Measurements from ENCODE around the gene DYNC1I2. TPM values are rescaled to one million over a fixed set of nuclear protein-coding genes. Genes with fewer than 3 reads are reported as not detected.
A peak's percentile ranks its signal among the peaks of the same experiment; 100 is the strongest.

DYNC1I2 gene
- total and polyA plus RNA-seq, 2 experiments from 2014 or later: 79.4 to 102 TPM

DNA sequence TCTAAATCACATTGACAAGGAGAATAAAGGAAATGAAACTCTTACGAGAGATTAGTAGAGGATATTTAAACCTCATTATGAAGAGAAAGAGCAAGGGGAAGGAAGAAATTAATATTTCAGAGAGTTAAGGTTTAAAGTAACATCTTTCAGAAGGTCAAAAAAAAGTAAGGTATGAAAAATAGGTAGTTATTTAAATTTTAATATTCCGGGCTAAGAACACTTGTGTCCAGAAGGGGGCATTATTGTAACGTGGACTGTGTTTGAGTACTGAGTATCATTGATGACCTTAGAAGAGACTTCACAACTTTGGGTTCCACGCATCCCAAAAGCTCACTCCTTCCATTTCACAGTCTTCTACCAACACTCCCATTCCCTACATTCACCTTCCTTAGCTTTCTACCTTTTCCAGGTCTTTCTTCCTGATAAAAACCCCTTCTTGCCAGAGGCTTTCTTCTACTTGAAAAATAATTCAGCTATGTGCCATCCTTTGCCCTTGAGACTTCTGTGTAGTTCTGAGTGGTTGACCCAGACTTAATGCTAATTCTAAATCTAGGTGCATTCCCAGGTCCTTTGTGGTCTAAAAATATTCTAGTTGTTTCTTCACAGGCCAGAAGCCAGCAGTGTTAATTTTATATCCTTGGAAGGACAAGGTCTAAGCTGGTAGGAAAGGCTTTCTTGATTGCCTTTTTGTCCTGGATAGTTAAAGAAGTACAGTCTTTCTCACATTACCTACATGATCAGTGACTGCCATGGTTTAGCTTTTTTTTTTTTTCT, 16.5 kb downstream of the DYNC1I2 start:
- Histone ChIP-seq H3K4me3 (no peak overlapping the region), H3F3A (replicated peaks; ENCODE audit: low read depth) (no peaks in the 10 kb centered on the region), H3K27ac (ENCODE audit: low read depth) (no peak overlapping the region), H3K9me2 (ENCODE audit: insufficient read depth) (no peaks in the 10 kb centered on the region), H3K36me3 (ENCODE audit: insufficient read depth) (no peaks in the 10 kb centered on the region), H3K27me3 (ENCODE audit: insufficient read depth) (no peaks in the 10 kb centered on the region), H2AFZ (no peak overlapping the region), H4K20me1 (replicated peaks; ENCODE audit: insufficient read depth) (no peaks in the 10 kb centered on the region), H3K4me1 (ENCODE audit: insufficient read depth) (no peaks in the 10 kb centered on the region; the same call in 1 of the 2 replicates), H3K79me2 (replicated peaks; ENCODE audit: insufficient read depth) (0 out of 2 replicates have a peak, but pooled peaks cover 10% of the 10 kb centered on the region), H3K4me2 (no peak overlapping the region)
- Mint-ChIP-seq H3K9me3 (no peaks in the 10 kb centered on the region), H3K4me1 (peaks cover 6% of the 10 kb centered on the region), H3K4me3 (no peak overlapping the region), H3K36me3 (ENCODE audit: low read depth) (no peaks in the 10 kb centered on the region; the same call in 2 of the 3 replicates), H3K27ac (no peak overlapping the region), H3K27me3 (ENCODE audit: insufficient read depth, low read depth, poor library complexity) (no peaks in the 10 kb centered on the region)
- peak; percentile 39; the same call in 1 of the 3 replicates for ATAC-seq
- peak; percentile 45 for DNase-seq (ENCODE audit: low spot score)
- TF ChIP-seq ZNF114 (CRISPR knock-in tag; IDR thresholded peaks at IDR 0.05): no peak
- peak; percentile 58 to 61 for TF ChIP-seq CTCF (conservative IDR thresholded peaks at IDR 0.05; ENCODE audit: low read depth in 2 of 2)
- TF ChIP-seq CREB1 (CRISPR knock-in tag; IDR thresholded peaks at IDR 0.05; ENCODE audit: low read depth): no peak
- TF ChIP-seq, protein P1, sequence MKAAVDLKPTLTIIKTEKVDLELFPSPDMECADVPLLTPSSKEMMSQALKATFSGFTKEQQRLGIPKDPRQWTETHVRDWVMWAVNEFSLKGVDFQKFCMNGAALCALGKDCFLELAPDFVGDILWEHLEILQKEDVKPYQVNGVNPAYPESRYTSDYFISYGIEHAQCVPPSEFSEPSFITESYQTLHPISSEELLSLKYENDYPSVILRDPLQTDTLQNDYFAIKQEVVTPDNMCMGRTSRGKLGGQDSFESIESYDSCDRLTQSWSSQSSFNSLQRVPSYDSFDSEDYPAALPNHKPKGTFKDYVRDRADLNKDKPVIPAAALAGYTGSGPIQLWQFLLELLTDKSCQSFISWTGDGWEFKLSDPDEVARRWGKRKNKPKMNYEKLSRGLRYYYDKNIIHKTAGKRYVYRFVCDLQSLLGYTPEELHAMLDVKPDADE (IDR thresholded peaks at IDR 0.05): no peak
- TF ChIP-seq NANOG (IDR thresholded peaks at IDR 0.05; ENCODE audit: borderline replicate concordance): no peak

DNA sequence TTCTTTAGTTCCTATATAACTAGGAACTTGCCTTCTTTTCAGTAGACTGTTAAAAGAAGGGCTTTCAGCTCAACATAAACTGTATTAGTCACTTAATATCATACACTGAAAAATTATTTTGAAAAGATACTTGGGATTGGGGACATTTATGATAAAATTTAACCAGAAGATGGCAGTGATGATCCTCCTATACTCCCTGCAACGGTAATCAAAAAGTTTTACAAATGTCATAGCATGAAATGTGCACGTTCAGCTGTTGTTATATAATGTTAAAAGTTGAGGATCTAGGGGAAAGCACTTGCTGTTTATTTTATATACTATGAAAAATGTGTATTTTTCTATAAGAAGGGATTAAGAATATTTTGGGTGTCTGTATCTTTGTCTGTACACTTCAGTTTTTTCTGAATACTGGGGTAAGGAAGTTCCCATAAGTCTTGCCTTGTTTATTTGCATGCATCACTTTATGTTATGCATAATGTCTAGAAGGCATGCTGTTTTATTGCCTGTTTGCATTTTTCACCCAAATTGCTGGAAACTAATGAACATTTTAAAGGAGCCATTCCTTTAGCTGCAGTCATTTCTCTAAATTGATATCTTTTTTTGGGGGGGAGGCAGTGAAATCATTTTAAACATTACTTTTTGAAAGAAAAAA, 19.0 kb downstream of the DYNC1I2 start:
- DNase-seq (ENCODE audit: low spot score) (no peak), ATAC-seq (no peak)
- Histone ChIP-seq H2AFZ (no peak overlapping the region), H3K79me2 (replicated peaks; ENCODE audit: insufficient read depth) (0 out of 2 replicates have a peak, but pooled peaks cover 10% of the 10 kb centered on the region), H3K9me2 (ENCODE audit: insufficient read depth) (no peaks in the 10 kb centered on the region), H3K4me1 (ENCODE audit: insufficient read depth) (no peaks in the 10 kb centered on the region; the same call in 1 of the 2 replicates), H3K36me3 (ENCODE audit: insufficient read depth) (no peaks in the 10 kb centered on the region), H3K27ac (ENCODE audit: low read depth) (no peak overlapping the region), H4K20me1 (replicated peaks; ENCODE audit: insufficient read depth) (no peaks in the 10 kb centered on the region), H3K4me2 (no peak overlapping the region), H3K27me3 (ENCODE audit: insufficient read depth) (no peaks in the 10 kb centered on the region), H3F3A (replicated peaks; ENCODE audit: low read depth) (no peaks in the 10 kb centered on the region), H3K4me3 (no peak overlapping the region)
- Mint-ChIP-seq H3K27me3 (ENCODE audit: insufficient read depth, low read depth, poor library complexity) (no peaks in the 10 kb centered on the region), H3K9me3 (no peaks in the 10 kb centered on the region), H3K4me1 (peaks cover 4% of the 10 kb centered on the region), H3K36me3 (ENCODE audit: low read depth) (no peaks in the 10 kb centered on the region), H3K27ac (no peak overlapping the region), H3K4me3 (no peak overlapping the region)
- TF ChIP-seq EZH2phosphoT487 (IDR thresholded peaks at IDR 0.05; ENCODE audit: unreplicated experiment) (no peak), REST (IDR thresholded peaks at IDR 0.05; ENCODE audit: unreplicated experiment) (no peak), CTCF (conservative IDR thresholded peaks at IDR 0.05; ENCODE audit: low read depth in 2 of 2) (peak in 1 of 2 experiments; percentile 44; a peak in 3 of 4 replicates)

All from GM23338 (cell line).